Stimulated activated CD8-positive, alpha-beta memory T cell treated with anti-CD3 and anti-CD28 coated beads, Interleukin-4, amount 100 ng/mL, for 48 hours (primary cell): ENCODE measurements around the gene SRSF8.

Experiments used
- DNase-seq: peaks from one replicate; pipeline ENCODE4 v3.0.0-alpha.2; 2020

The SRSF8 gene

DNA sequence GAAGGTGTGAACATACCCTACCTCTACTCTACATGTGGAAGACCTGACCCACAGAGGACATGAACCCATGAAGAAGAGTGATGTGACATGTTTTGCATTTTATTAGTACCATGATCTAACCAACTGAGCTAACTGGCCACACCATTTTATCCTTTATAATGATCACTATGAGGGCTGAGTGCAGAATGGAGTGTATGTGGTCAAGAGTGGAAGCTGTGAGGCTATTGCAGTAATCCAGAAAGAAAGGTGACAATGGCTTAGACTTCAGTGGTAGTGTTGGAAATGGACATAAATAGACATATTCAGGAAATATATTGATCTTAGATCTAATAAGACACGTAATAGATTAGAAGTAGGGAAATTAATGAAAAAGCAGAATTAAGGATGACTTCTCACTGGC is 3.8 kb downstream of the SRSF8 start:
- no peak for DNase-seq

- no peak for DNase-seq
Measured at GRCh38 chr11:95072948-95073347, 6.2 kb downstream of the SRSF8 start.

GRCh38 chr11:95074792-95075563 is 8.3 kb downstream of the SRSF8 start:
- DNase-seq: no peak

GRCh38 chr11:95076416-95076815 is 9.7 kb downstream of the SRSF8 start:
- no peak for DNase-seq

- DNase-seq: no peak
Measured at GRCh38 chr11:95076981-95077380, 10.3 kb downstream of the SRSF8 start.

DNA sequence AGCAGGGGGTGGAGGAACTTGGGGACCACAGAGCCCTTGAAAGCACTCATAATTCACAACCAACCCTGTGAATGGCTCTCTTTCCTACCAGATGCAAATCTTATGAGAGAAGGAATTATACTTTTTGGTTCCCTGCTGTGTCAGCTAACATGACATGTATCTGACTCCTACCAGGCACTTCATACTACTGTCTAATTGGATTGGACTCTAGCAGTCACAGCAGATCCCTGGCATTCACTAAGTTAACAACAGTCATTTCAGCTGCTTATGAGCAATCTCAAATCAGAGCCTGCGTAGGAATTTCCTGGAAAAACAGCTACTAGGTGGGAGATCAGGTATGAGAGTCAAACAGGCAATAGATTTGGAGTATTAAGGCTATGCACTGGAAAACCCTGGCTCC is 11.8 kb downstream of the SRSF8 start:
- DNase-seq: no peak

GRCh38 chr11:95081010-95081409 is 14.3 kb downstream of the SRSF8 start:
- no peak for DNase-seq

- DNase-seq: no peak
Measured at GRCh38 chr11:95081412-95081811, 14.7 kb downstream of the SRSF8 start.

DNA sequence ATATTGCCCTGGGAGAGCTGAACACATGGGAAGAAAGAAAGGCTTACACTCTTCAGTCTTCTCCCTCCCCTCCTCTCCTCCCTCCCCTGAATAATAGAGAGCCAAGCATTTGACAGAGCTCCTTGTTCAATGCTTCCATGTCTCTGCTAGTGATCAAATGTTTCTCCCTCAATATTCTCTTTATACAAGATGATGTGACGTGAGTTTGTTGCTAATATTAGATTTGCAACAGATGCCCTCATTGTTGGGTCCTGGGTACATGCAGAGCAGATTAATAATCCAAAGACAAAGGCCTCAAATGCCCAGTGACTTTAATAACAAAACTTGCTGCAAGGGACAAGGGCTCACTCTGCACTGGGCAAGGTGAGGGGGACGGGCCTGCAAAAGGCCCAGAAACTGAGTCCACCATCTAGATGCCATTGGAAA is 15.9 kb downstream of the SRSF8 start:
- no peak for DNase-seq

GRCh38 chr11:95084509-95084908 is 17.8 kb downstream of the SRSF8 start:
- peak; percentile 61 for DNase-seq

DNA sequence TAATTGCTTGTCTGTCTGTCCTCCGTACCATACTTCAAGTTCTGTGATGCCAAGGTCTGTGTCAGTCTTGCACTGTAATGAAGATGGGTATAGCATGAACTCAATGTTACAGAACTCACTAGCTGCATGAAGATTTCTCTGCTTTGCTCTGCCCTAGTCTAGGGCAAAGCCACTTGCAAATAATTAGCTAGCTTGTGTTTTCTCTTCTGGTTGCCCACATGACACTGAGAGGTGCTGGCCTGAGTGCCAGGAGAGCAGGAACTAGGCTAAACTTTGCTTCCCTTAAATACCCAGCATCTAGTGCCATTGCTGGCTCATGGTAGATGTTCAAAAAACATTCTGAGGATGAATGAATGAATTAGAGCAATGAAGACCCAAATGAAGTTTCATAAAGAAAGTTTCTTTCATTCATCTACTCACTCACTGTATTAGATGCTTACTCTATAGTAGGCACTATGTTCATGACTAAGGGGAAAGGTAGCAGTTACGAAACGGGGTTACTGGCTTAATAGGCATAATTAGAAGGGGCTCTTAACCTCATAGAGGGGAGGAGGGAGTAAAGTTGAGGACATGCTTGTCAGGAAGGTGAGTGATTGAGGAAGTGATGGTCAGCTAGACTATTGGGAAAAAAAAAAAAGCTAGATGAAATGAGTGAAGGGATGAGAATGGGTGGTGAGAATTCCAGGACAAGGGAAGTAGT is 18.5 kb downstream of the SRSF8 start:
- no peak for DNase-seq

- no peak for DNase-seq
Measured at GRCh38 chr11:95086151-95086550, 19.4 kb downstream of the SRSF8 start.

GRCh38 chr11:95086836-95087570 is 20.3 kb downstream of the SRSF8 start:
- no peak for DNase-seq

DNA sequence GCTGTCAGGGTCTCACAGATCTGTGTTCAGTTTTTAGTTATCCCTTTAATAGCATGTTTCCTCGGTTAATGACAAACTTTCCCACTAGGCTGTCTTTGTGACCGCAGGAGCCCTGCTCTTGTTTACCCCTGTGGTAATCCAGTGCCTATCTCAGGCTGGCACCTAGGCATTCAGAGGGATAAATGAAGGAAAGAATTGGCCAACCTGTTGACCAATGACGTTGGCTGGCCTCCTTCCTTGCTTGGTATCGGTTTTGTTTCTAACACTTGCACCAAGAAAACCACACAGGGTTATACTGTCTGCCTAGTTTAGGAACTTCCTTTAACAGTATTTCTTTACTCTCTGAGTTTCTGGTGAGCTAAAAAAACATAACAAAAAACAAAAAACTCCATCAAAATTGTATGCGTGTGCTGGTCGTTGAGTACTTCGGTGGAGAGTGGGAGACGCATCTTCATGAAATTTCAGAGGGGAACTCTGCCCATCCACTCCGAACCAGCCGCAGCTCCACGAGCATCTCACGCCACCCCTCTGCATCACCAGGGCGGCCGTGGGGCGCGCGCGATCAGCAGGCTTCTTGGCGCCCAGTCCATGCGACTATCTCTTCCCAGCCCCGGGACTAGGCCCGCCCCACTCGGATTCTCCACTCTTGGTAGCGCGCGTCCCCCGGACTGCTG is 22.4 kb downstream of the SRSF8 start:
- peak; percentile 39 for DNase-seq

DNA sequence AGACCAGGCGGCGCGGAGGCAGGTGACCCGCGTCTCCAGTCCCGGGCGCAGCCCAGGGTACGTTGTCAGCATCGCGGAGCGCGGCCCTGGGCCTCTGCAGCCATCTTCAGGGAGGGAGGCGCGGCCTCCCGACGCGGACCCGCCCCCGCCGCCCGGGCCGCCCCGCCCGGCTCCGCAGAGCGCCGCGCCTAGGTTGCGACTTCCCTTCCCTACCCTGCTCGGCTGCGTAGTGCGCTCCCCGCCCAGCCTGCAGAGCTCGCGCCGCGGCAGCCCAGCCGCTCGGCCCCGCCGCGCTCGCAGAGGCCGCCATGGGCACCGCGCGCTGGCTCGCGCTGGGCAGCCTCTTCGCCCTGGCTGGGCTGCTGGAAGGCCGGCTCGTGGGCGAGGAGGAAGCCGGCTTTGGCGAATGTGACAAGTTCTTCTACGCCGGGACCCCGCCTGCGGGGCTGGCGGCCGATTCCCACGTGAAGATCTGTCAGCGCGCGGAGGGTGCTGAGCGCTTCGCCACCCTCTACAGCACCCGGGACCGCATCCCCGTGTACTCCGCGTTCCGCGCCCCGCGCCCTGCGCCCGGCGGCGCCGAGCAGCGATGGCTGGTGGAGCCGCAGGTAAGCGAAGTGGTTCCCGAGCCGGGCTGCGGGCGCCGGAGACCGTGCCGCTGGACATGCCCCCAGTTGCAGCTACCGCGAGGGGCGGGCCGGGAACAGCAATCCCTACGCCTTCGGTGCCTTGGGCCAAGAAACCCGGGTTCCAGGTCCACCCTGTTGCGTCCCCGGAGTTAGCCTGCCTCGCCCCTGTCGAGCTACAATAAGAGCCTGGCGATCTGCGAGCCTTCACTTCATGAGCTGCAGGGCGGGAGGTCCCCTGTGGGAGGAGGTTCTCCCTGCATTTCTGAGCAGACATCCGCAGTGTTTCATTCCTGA is 23.2 kb downstream of the SRSF8 start, which contains the start of gene ENDOD1:
TSS of gene ENDOD1 (plus strand) at position 227 of the 923 bp plus-strand sequence. CDS start at position 309, 82 bp downstream.
- DNase-seq: peak; percentile 84

DNA sequence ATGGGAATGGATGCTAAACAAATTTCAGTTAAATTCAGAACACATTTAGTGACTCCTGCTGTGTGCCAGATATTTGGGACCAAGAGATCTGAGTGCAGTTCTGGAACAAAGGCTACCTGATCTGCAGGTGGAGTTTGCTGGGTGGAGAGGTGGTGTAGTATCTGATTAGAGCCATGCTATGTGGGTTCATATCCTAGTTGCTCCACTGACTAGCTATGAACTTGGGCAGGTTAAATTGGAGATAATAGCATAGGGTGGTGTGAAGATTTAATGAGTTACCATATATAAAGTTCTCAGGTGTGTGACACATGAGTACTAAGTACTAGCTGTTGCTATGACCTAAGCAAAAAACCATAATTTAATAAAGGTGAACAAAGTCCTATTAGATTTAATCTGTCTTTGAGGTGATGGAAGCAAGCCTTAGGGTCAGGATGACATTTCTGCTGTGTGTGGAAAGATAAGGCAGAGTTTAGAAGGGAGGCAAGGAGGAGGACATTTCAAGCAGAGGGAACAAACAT is 25.0 kb downstream of the SRSF8 start:
- DNase-seq: no peak

- DNase-seq: peak; percentile 57
Measured at GRCh38 chr11:95092549-95093324, 26.0 kb downstream of the SRSF8 start.

GRCh38 chr11:95093548-95093947 is 26.8 kb downstream of the SRSF8 start:
- DNase-seq: no peak

DNA sequence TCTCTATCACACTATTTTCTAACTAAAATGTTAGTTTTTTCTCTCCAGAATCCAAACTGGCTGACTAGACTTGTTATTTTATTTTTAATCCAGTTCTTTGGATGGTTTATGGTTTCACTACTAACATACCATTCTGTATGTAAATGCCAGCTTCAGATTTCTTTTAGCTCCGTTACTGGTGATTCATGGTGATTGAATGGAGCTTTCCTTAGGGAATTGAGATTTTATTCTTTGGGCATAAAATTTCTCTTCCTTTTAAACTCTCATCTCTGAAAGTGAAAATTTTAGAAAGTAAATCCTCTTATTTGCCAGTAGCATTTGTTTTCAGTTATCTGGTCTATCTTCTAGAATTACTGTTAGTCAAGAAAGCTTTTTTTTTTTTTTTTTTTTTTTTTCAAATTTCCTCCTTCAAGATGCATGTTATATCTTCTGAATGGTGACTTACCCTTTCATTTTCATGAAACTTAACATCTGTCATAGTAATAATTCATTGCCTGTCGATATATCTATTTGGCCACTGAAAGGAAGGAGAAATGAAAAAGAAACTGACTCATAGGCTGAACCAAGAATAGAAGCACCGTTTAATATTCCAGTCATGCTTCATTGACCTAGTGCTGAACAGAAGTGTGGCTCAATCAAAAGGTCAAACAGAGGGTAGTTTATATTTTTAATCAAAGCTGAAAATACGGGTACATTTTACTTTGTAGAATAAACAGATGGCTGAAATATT is 29.3 kb downstream of the SRSF8 start:
- no peak for DNase-seq

GRCh38 chr11:95097209-95097608 is 30.5 kb downstream of the SRSF8 start:
- no peak for DNase-seq
